ENCODE results near the gene ITPA.

Gene ITPA

DNA sequence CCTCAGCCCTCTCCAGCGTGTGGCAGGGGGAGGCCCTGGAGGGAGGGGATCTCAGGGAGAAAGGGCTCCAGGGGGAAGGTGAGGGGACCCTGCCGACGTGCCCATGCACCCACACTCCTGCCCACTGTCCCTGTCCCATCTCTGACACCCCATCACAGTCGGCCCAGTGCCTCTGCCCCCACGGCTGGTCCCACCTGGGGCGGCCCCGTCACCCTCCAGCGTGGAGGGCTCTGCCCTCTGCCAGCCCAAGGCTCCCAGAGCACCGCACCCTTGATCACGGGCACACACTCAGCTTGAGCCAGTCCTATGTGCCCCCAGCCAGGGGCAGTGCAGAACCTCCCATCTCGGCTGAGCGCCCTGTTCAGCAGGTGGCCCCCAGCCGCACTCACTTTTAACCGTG, 20.5 kb downstream of the ITPA start:
- no peak for DNase-seq

DNA sequence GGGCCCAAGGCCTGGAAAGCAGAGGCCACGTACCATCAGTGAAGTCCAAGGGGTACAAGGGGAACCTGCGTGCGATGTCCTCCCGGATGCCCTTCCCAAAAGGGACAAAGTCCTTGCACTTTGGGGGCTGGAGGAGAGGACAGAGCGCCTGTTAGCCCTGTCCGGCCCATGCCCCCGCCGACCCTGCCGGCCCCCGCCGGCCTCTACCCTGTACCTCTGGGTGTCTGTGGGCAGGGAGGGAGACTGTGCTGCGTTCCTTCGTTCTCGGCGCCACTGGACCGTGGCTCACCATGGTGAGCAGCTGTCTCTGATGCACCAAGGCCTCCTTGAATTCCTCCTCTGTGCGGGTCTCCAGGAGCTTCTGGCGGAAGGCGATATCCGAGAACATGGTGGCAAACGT, 21.8 kb downstream of the ITPA start:
- no peak for DNase-seq

DNA sequence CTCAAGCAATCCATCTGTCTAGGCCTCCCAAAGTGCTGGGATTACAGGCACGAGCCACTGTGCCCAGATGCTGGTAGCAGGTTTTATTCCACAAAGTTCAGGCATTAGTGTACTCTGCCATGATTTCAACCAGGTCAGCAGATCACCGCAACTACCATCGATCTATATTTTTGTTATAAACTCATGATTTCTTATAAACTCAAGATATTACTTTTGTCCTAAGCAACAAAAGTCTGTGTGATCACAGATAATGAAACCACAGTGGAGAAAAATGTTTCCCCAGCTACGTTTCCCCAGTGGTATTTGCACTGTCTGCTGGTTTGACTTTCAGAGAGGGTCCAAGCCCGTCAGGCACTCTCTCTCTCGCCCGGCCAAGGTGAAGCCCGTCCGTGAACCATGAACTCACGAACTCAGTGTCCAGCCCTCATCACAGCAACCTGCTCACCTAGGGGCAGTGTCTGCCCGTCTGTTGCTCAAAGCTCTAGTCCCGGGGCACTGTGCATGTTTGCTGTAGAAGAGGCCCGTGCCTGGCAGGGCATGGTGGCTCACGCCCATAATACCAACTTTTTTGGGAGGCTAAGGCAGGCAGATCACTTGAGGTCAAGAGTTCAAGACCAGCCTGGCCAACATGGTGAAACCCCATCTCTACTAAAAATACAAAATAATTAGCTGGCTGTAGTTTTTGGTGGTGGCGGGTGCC, 22.7 kb downstream of the ITPA start:
- DNase-seq, result no peak

DNA sequence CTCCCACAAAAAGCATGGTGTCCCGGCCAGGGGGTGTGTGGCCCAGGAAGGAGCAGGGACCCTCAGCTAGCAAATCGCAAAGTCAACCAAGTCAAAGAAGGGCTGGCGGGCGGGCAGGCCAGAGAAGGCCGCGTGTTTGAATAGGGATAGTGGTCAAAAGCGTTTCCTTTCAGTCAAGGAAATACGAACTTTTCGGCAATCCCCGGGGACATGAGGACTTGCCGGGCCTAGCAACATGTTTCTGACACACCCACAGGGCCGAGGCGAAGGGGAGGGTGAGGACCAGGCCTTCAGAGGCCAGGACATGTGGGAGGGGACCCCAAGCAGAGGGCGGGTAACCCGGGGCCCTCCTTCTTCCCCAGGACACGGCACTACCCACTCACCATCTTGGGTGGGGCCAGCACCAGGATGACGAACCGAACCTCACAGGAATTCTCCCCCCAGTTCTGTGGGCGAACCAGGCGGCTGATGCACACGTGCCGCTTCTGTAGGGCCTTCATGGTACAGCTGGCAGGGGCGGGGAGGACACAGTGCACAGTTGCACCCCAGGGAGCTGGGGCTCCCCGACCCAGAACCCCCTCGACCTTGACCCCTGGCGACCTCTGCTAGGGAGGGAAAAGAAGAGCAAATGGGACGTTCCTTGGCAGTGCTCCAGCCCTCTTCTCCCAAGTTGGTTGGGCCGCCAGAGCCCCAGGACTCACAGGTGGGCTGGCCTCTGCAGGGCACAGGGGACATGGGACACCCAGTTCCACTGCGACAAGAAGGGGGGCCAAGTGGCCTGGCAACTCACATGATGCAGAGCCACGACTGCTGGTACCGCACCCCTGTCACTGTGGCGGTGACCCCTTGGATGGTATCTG, 24.1 kb downstream of the ITPA start:
- no peak for DNase-seq

DNA sequence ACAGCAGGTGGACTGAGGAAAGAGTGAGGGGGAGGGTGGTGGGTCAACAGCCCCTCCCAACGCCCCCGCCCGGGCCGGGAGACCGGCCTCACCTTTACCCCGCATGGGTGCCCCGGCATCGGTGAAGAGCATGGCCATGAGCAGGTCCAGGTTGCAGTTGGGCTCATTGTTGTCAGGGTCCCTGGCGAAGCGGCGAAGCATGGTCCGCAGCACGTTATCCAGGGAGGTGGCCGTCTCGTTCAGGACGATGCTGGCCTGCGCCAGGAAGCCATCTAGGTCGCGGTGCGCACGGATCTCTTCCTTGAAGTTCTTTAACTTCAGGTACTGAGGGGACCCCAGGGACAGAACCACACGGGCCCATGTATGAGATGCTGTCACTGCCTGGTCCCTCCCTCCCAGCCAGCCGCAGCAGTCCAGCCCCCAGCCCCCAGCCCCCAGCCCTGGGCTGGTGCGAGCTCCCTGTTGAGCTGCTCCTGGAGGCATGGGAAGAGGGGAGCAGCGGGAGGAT, 24.7 kb downstream of the ITPA start:
- no peak for DNase-seq

DNA sequence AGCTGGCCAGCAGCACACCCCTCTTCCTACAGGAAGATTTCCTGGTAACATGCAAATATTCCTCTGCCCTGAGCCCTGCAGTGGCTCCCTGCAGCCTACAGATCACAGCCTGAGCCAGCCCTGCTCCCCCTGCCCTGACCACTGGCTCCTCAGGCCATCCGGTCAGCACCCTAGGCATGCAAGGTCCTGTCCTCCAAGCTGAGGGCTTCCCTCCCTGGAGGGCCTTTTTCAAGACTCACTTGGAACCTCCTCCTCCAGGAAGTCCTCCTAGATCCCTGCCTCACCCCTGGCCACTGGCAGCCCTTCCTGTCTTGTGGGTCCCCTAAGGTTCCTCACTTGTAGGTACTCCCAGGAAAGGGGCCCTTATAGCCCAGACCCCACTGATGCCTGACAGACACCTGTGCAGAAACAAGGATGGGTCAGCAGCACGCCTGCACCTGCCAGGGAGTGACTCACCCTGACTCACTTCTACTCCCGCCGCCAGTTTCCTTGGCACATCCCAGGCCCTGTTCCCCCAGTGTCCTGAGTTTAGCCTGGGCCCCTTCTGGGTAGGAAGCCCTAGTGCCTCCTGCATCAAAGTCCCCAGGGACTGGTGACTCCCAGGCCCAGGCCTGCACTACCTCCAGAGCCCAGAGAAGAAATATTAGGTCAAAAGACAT, 26.5 kb downstream of the ITPA start:
- no peak for DNase-seq

DNA sequence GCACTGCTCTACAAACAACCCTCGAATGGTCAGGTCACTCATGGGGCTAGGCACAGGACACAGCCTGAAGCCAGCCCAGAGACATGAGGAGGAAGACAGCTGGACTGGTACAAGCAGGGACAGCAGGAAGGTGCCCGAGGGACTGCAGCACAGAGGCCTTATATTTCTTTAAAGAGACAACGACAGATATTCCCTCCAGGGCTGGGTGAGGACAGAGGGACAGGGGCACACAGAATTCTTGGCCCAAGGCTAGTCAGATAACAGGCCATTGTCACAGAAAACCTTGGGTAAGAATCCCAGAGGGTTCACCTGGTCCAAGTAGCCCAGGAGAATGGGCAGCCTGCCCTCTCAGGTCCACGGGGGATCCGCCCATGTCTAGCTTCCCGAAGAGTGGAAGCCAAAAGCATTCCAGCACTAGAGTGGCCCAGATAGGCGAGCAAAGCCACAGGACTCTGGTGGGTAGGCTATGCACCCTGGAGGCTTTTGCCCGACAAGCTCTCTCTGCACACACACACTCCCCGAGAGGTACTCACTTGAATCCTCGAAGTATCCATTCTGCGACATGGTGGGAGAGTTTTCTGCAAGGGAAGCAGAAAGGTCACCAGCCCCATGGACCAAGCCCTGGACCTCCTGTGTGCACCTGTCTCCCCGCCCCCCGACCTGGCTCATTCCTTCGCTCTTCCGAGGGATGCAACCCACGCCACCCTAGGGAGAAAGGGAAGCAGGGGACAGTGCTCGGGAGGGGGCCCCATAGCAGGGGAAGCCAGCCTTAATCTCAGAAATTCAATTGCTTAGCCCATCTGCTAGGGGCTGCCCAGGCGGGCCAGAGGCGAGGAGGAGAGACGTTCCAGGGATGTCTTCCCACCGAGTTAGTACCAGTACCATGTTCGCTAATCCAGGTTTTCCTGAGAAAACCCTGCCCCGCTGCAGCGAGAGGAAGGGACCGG, 28.0 kb downstream of the ITPA start:
- no peak for DNase-seq

DNA sequence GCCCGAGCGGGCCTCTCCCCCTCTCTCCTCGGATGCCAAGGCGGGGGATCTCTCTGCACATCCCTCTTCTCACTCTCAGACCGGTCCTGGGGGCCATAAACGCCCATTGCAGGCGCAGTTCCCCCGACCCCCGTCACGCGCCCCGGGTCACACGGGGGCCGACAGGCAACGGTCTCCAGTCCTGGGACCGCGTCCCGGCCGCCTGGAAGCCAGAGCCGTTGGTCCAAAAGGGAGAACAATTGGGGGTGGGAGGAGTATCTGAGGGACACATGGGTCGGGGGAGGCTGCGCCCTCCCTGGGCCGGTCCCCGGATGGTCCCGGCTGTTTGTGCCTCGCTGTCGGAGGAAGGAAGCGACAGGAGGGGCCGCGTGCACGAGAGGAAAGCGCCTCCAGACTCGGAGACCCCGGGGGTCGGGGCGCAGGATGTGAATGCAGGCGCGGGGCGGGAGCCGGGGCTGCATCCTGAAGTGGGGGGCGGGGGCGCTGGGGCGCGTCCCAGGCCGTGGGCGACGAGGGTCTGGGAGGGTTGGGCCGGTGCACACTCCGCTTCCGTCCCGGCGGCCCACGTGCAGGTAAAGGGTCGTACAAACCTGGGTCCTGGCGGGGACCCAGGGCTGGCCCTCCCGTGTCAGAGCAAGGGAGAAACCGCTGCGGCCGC, 28.8 kb downstream of the ITPA start:
- DNase-seq, result no peak

DNA sequence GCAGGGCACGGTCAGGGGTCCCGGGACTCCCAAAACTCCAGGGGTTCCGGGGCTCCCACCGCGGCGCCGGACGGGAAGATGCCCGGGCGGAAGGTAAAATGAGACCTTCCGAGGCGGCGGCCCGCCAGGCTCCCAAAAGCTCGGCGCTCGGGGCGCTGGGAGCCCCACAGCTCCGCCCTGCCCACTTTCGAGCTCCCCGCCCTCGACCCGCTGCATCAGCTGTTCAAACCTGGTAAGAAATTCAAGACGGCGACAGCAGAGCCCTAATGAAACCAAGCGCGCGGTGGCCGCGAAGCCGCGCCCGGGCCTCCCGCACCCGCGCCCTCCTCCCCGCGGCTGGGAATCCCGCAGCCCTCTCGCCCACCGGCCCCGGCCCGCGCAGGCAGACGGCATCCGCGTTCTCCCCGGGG, 29.3 kb downstream of the ITPA start:
- peak; percentile 3 for DNase-seq

DNA sequence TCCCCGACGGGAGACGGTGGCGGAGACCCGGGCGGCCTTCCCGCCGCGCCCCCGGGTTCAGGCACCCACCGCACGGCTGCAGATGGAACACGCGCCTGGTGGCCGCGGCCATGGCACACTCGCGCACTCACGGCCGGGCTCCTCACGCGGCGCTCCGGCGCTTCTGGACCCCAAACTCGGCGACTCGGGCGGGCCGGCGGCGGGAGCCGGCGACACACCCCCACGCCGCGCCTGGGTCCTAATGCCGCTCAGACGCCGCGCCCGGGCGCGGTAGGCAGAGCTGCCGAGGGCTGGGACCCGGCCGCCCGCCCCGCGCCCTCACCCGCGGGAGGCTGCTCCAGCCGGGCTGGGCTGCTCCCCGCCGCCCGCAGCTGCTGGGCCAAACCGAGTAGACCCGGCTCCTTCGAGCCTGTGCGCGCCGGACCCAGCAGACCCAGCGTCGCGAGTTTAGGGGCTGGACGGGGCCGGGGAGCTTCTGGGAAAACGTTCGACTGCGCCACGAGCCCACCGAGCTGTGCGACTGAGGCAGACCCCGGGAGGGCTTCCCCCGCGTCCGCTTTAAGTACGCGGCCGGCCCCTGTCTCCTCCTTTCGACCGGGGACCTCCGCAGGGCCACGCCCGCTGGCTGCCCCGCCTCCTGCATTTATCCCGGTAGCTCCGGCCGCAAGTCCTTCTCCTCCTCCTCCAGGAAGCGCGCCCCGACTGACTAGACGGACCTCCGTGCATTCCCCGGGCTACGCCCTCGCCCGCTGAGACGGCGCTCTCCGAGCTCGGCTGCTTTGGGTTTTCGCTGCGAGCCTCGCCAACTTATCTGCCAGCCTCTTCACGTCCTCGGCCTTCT, 29.9 kb downstream of the ITPA start, which contains the start of gene SLC4A11:
Gene SLC4A11 (minus strand): TSS at position 165 of the 841 bp plus-strand sequence. CDS start 53 bp downstream, at position 112.
- DNase-seq, result no peak

DNA sequence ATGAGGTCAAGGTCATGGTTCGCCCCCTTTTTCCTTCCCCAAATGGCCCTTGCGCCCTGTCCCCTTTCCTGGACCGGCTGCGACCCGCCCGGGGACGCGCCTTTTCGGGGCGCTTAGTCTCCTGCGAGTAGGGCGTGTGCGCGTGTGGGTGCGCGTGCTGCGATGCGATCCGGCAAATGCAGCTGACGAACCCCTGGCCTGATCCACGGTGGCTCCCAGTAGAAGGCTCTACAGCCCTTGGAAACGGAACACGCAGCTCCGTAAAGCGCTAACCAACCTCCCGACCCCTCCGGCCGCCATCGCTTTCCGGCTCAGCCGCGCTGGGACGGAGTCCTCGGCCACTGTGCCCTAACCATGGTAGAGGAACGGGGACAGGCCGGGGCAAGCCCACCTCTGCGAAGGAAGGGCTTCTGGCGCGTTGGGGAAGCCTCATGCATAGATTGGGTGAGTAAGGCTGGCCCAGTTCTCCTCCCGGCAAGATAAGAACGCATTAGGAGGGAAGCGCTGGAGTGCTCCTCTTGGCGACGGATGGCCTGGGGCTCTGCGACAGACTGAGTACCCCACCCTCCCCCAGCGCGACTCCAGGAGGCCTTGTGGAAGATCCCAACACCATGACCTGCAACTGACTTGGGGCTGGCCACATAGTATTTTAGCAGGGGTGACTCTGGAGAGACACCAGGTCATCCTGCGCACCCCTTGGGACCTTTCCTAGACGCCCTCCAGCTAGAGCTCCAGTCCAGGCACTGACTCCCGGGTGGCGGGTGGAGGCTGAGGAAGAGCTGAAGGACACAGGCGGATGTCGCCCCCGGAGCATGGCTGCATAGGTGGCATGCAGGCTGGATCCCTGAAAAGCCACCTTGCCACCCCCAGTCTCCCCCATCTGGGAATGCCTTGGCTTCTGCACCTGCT, 30.8 kb downstream of the ITPA start:
- no peak for DNase-seq

DNA sequence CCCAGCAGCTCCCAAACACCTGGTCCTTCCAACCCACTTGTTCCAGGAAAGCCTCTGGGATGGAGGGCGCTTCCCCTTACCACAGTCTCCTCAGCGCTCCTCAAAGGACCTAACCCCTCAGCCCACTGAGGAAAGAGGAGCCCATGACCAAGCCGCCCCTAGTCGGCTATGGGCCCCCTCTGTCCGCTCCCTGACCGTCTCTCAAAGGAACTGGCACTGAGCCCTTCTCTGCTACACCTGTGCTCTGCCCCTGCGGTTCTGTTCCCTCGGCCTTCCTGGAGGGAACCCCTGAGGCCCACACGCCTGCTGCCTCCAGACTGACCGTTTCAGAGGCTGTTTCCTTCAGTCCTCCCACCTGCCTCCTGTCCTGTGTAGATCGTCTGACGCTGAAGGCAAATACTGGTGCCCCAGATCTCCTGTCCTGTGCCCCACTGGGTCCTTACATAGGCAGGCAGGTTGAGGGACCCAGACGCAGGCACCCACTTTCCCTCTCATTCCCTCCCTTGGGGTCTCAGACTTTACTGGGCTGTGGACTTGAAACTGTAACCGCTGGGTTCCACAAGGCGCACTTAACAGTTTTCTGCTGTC, 31.6 kb downstream of the ITPA start:
- no peak for DNase-seq

DNA sequence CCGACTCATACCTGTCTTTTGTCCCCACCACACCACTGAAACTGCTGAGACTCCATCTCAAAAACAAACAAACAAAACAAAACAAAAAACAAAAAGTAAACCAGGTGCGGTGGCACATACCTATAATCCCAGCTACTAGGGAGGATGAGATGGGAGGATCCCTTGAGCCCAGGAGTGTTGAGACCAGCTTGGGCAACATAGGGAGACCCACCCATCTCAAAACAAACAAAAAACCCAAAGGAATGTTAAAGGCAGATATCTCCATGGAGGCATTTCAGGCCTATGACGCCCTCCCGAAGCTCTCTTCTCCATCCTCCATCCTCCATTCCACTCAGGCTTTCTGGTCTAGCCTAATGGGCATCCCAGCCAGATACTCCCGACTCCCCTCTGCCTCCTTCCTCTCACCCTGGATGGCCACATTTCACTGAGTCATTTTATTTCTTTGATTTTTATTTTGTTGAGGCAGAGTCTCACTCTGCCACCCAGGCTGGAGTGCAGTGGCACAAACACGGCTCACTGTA, 32.9 kb downstream of the ITPA start:
- DNase-seq, result no peak

DNA sequence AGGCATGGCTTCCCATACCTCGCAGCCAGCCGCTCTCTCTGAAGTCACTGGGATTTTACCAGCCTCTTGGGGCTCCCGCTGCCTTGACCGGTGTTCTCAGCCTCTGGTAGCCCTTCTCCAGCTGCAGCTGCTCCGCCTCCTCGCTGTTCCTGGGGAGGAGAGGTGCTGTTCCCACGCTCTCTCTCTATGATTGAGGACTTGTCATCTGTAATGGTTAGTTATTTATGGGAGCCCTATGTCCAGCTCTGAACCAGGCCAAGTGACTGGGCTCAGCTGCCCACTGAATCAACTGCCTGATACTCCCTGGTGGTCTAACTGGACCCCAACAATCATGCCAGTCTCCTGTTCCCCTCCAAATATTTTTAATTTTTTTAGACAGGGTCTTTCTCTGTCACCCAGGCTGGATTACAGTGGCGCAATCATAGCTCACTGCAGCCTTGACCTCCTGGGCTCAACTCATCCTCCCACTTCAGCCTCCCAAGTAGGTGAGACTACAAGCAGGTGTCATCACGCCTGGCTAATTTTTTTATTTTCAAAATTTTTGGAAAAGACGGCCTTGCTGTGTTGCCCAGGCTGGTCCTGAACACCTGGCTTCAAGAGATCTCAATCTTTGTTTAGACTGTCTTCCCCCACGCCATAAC, 34.5 kb downstream of the ITPA start:
- no peak for DNase-seq

DNA sequence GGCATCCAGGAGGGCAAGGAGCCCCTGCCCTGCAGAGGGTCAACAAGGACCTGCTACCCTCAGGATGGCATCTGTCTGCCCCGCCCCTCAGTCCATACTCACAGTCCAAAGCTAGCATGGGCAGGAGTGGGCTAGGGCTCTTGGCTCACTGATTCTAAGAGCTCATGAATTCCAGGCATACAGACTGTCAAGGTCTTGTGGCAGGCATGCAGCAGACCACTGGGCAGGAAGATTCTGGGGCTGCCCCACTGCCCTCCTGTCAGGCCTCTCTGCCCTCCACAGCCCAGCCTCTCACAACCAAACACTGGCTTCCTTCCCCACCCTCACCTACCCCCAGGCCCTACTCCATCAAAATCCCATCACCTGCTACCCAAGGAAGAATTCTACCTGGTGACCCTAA, 35.3 kb downstream of the ITPA start:
- DNase-seq, result no peak

DNA sequence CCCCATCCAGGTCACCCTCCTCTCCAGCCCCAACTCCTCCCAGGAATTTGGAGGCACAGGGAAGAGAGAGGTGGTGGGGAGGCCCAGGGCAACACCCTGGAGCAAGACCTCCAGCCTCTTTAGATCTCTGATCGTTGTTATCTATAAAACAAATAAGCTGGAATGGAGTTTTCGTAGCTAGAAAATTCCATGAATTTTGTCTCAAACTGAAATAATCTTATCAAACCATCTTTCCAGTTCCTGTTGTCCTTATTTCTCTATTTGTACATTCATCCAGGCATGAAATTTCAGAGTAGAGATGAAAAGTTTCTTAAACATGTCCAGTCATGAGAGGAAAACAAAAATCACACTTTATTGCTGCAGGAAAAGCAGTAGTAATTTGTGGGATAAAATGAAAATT, 35.9 kb downstream of the ITPA start:
- no peak for DNase-seq

DNA sequence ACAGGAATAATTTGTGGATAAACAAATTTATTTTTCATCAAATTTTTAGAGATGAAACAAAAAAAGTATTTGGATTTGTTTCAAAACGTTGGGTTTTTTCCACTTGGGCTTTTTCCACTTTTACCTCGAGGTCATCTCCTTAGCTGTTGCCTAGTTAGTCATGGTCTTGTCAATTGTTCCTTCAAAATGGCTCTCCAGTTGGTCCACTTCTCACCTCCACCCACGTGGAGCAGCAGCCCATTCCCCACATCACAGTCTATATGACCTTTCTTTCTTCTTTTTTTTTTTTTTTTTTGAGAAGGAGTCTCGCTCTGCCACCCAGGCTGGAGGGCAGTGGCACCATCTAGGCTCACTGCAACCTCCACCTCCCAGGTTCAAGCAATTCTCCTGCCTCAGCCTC, 36.4 kb downstream of the ITPA start:
- no peak for DNase-seq

DNA sequence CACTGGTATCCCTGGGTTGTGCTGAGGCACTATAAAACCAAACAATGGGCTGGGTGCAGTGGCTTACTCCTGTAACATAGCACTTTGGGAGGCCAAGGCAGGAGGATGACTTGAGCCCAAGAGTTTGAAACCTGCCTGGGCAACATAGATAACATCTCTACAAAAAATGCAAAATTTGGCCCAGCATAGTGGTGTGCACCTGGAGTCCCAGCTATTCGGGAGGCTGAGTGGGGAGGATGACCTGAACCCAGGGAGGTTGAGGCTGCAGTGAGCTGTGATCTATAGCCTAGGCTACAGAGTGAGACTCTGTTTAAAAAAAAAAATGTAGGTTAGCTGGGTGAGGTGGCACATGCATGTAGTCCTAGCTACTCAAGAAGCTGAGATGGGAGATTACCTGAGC, 37.4 kb downstream of the ITPA start:
- DNase-seq, result no peak

DNA sequence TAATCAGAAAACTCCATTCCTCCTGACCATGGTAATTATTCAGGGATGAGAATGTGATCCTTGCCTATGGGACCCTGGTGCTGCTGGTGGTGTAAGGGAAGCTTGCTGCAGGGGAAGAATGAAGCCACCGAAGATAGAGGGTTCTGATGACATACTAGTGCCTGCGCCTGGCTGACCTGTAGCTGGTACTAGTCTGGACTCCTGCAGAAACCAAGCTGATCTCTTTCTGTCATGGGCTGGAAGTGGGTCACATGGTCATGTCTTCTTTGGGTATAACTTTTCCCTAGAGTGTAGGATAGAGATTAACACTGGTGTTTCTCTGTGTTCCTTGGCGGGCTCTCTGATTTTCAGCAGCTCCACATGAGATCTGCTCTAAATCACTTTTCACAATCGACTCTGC, 38.3 kb downstream of the ITPA start:
- no peak for DNase-seq
